ENCODE results near the gene PSMC6.
"Not testable (repeated sequence)": the region's sequence is repeated elsewhere in the genome, so short reads cannot be mapped to it uniquely, and the experiment has no call there.

PSMC6 gene

GRCh38 chr14:52723514-52724359, 16.7 kb downstream of the PSMC6 start:
- no peak for DNase-seq

DNA sequence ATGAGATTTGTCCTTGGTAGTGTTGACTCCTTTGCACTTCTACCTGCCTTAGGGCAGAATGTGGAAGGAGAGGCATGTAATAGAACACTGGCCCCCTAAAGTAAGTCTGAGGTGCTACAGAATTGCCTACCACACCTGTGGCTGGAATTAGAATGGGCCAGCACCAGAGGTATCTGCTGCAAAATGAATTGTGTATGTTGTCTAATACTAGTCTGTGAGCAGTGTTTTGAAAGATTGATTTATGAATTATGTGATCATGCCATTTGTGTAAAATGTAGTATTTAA, 17.3 kb downstream of the PSMC6 start:
- DNase-seq: no peak

DNA sequence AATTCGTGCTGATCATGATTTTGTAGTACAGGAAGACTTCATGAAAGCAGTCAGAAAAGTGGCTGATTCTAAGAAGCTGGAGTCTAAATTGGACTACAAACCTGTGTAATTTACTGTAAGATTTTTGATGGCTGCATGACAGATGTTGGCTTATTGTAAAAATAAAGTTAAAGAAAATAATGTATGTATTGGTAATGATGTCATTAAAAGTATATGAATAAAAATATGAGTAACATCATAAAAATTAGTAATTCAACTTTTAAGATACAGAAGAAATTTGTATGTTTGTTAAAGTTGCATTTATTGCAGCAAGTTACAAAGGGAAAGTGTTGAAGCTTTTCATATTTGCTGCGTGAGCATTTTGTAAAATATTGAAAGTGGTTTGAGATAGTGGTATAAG, 20.5 kb downstream of the PSMC6 start:
- DNase-seq: not testable (repeated sequence)

- DNase-seq: not testable (repeated sequence)
Observed at GRCh38 chr14:52729035-52729434, 22.0 kb downstream of the PSMC6 start.

GRCh38 chr14:52729585-52729924, 22.6 kb downstream of the PSMC6 start:
- no peak for DNase-seq

DNA sequence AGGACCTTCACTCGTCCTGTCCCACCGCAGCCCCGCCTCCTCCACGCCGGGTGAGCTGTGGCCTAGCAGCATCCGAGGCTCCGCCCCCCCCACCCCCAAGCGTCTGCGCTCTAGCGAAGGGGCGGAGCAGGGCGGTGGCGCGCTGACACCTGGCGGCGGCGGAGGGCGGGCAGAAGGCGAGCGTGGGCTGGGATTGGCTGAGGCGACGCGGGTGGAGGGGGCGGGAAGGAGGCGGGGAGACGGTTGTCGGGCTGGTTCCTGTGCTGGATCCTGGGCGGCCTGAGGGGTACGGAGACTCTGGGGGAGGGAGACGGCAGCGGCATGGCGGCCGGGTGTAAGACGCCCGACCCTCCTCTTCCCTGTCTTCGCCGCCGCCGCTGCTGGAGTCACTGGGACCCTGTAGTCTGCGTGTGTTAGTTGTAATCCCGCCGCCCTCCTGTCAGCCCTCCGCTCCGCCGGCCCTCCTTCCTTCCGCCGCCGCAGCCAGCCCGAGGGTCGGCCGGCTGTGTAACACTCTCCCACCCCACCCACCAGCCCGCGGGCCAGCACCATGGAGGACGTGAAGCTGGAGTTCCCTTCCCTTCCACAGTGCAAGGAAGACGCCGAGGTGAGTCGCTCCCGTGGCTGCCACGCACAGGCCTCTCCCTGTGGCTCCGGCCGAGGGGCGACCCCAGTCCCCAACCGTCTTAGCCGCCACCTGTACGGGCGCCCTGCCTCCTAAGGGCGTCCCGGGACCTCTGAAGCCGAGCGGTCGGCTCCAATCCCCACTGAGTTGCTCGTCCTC, 23.1 kb downstream of the PSMC6 start, which contains the start of gene STYX:
Gene STYX (plus strand): TSS at position 242 of the 784 bp plus-strand sequence. CDS start 309 bp downstream, at position 551.
- DNase-seq: peak; percentile 97

DNA sequence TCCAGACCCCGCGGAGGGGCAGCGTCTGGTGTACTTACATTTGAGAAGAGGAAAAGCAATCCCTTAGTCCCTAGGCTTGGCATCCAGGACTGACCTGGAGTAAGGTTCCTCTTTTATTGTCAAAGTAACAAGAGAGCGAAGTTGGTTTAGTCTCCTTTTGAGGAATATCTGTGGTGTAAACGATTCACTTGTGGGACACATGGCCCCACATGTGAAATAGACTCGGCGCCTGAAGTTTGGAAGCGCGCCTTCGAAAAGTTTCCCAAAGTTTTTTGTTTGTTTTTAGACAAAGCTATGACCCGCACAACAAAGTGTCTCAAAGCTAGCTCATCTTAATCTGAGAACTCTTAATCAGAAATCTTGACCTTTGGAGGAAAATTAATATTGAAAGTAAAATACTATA, 23.7 kb downstream of the PSMC6 start:
- no peak for DNase-seq

- no peak for DNase-seq
Observed at GRCh38 chr14:52733824-52734223, 26.8 kb downstream of the PSMC6 start.

GRCh38 chr14:52735921-52736489, 29.0 kb downstream of the PSMC6 start:
- DNase-seq: no peak

- no peak for DNase-seq
Observed at GRCh38 chr14:52738409-52738808, 31.4 kb downstream of the PSMC6 start.

DNA sequence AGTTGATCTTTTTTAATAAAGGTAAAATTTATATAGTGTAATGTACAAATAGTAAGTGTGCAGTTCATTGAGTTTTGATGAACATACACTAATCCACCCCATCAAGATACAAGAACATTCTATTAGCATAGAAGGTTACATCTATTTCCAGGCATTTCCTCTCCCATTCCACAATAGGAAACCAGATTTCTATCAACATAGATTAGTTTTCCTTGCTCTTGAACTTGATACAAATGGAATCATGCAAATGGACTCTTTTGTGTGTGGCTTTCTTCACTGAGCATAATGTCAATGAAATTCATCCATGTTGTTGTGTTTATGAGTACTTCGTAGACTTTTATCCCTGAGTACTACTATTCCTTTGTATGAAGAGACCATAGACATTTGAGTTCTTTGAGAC, 33.8 kb downstream of the PSMC6 start:
- no peak for DNase-seq

DNA sequence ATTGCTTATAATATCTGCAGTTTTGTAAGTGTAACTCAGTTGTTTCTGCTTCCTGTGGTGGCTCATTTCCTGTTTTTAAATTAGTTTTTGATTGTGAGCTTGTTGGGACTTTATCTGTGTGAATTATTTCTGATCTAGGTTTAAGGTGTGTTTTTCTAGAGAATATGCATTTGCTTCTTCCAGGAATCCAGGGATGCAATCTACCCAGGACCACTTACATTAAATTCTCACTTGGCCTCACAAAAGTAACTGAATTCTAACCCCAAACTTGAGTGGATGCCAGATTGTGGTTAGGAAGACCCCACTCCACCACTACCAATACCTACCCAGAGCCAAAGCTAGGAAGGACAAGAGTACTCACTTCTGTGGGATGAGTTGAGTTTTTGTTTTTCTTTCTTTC, 34.9 kb downstream of the PSMC6 start:
- no peak for DNase-seq

- no peak for DNase-seq
Observed at GRCh38 chr14:52748647-52749292, 41.8 kb downstream of the PSMC6 start.

GRCh38 chr14:52755607-52756316, 48.8 kb downstream of the PSMC6 start:
- DNase-seq: no peak

DNA sequence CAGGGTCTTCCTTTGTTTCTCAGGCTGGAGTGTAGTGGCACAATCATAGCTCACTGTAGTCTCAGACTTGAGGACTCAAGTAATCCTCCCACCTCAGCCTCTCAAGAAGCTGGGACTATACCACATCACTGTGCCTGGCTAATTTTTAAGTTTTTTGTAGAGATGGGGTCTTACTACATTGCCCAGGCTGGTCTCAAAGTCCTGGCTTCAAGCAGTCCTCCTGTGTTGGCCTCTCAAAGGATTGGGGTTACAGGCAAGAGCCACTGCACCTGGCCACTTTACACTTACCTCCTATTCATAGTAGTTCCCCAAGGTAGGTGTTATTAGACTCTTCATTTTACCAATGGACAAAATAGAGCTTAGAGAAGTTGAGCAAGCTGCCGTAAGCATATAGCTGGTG, 52.1 kb downstream of the PSMC6 start:
- no peak for DNase-seq

DNA sequence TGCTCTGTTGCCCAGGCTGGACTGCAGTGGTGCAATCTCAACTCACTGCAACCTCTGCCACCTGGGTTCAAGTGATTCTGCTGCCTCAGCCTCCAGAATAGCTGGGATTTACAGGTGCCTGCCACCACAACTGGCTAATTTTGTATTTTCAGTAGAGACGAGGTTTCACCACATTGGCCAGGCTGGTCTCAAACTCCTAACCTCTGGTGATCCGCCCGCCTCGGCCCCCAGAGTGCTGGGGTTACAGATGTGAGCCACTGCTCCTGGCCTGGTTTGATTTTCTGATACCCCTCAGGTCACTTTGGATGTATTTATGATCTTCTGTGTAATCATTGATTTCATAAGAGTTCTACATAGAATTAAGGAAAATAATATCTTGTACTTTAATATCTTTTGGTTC, 55.9 kb downstream of the PSMC6 start:
- not testable (repeated sequence) for DNase-seq

GRCh38 chr14:52767058-52767833, 60.2 kb downstream of the PSMC6 start:
- DNase-seq: no peak

- DNase-seq: no peak
Observed at GRCh38 chr14:52769887-52770286, 62.9 kb downstream of the PSMC6 start.

GRCh38 chr14:52776816-52777215, 69.8 kb downstream of the PSMC6 start:
- DNase-seq: no peak

All from NCI-H2171 treated with DMSO at 0.1 percent for 48 hours (cell line).